ENCODE data around the gene IL3RA. TPM values are rescaled to one million over a fixed set of nuclear protein-coding genes. Genes with fewer than 3 reads are reported as not detected.
"Not testable (repeated sequence)": the region's sequence is repeated elsewhere in the genome, so short reads cannot be mapped to it uniquely, and the experiment has no call there.

Gene IL3RA
- total and polyA plus RNA-seq, 4 donors: 0.33 to 1.7 (median 1.0) TPM

GRCh38 chrX:1308476-1308875 lies 28.1 kb upstream of the IL3RA start:
- no peak overlapping the region for H3K27ac ChIP-seq (ENCODE audit: low read depth in 1 of 2, low read length in 2 of 2)
- no peaks in the 10 kb centered on the region for H3K27me3 ChIP-seq (ENCODE audit: control insufficient read depth in 4 of 4, insufficient read depth in 4 of 4, low read length in 3 of 4)
- H3K36me3 ChIP-seq (ENCODE audit: control insufficient read depth in 4 of 4, insufficient read depth in 3 of 4, low read depth in 1 of 4, low read length in 3 of 4): no peaks in the 10 kb centered on the region
- H3K4me3 ChIP-seq (ENCODE audit: low read depth in 1 of 3, low read length in 3 of 3): no peak overlapping the region
- H3K9me3 ChIP-seq (ENCODE audit: control insufficient read depth in 4 of 4, low read length in 3 of 4): no peaks in the 10 kb centered on the region
- TF ChIP-seq FOXA2 (IDR thresholded peaks at IDR 0.05) (no peak), EGR1 (IDR thresholded peaks at IDR 0.05; ENCODE audit: low read depth in 2 of 2) (no peak), HNF4G (IDR thresholded peaks at IDR 0.05) (no peak), HNF4A (conservative IDR thresholded peaks at IDR 0.05) (no peak), FOXA1 (IDR thresholded peaks at IDR 0.05) (no peak), ATF3 (IDR thresholded peaks at IDR 0.05) (no peak), RAD21 (IDR thresholded peaks at IDR 0.05) (no peak), TAF1 (conservative IDR thresholded peaks at IDR 0.05) (no peak), YY1 (IDR thresholded peaks at IDR 0.05) (no peak)
- TF ChIP-seq, protein P1, sequence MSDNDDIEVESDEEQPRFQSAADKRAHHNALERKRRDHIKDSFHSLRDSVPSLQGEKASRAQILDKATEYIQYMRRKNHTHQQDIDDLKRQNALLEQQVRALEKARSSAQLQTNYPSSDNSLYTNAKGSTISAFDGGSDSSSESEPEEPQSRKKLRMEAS (IDR thresholded peaks at IDR 0.05): no peak
- TF ChIP-seq, protein P2, sequence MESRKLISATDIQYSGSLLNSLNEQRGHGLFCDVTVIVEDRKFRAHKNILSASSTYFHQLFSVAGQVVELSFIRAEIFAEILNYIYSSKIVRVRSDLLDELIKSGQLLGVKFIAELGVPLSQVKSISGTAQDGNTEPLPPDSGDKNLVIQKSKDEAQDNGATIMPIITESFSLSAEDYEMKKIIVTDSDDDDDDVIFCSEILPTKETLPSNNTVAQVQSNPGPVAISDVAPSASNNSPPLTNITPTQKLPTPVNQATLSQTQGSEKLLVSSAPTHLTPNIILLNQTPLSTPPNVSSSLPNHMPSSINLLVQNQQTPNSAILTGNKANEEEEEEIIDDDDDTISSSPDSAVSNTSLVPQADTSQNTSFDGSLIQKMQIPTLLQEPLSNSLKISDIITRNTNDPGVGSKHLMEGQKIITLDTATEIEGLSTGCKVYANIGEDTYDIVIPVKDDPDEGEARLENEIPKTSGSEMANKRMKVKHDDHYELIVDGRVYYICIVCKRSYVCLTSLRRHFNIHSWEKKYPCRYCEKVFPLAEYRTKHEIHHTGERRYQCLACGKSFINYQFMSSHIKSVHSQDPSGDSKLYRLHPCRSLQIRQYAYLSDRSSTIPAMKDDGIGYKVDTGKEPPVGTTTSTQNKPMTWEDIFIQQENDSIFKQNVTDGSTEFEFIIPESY (IDR thresholded peaks at IDR 0.05): no peak
- no peak overlapping the region for H3K9ac ChIP-seq (ENCODE audit: low read depth in 1 of 2, low read length in 2 of 2)
- 93% methylated on average over 8 of the region's 8 CpGs for WGBS
- no peaks in the 10 kb centered on the region for H3K4me1 ChIP-seq (ENCODE audit: control insufficient read depth in 4 of 4, insufficient read depth in 4 of 4, low read length in 3 of 4)
- DNase-seq (ENCODE audit: low spot score): no peak

DNA sequence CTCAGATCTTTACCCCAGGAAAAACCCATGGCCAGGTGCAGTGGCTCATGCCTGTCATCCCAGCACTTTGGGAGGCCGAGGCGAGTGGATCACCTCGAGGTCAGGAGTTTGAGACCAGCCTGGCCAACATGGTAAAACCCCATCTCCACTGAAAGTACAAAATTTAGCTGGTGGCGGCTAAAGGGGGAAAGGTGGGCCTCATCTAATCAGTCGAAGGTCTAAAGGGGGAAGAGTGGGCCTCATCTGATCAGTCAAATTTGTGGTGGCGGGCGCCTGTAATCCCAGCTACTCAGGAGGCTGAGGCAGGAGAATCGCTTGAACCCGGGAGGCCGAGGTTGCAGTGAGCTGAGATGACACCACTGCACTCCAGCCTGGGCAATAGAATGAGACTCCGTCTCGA lies 27.7 kb upstream of the IL3RA start:
- not testable (repeated sequence) for H3K4me3 ChIP-seq (ENCODE audit: low read depth in 1 of 3, low read length in 3 of 3); DNase-seq (ENCODE audit: low spot score); H3K9me3 ChIP-seq (ENCODE audit: control insufficient read depth in 4 of 4, low read length in 3 of 4); H3K4me1 ChIP-seq (ENCODE audit: control insufficient read depth in 4 of 4, insufficient read depth in 4 of 4, low read length in 3 of 4); H3K27ac ChIP-seq (ENCODE audit: low read depth in 1 of 2, low read length in 2 of 2); H3K27me3 ChIP-seq (ENCODE audit: control insufficient read depth in 4 of 4, insufficient read depth in 4 of 4, low read length in 3 of 4); H3K36me3 ChIP-seq (ENCODE audit: control insufficient read depth in 4 of 4, insufficient read depth in 3 of 4, low read depth in 1 of 4, low read length in 3 of 4); H3K9ac ChIP-seq (ENCODE audit: low read depth in 1 of 2, low read length in 2 of 2)
- 82% methylated on average over 12 of the region's 12 CpGs for WGBS

DNA sequence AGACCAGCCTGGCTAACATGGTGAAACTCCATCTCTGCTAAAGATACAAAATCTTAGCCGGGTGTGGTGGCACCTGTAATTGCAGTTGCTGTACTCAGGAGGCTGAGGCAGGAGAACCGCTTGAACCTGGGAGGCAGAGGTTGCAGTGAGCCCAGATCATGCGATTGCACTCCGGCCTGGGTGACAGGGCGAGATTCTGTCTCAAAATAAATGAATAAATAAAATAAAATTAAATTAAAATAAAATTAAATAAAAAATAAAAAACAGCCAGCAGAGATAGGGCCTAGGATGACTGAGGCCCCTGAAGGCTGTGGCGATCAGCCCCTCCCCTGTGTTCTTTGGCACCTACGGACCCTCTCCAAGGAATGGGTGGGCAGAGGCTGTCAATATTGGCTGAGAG lies 22.8 kb upstream of the IL3RA start:
- H3K9me3 ChIP-seq (ENCODE audit: control insufficient read depth in 4 of 4, low read length in 3 of 4): no peaks in the 10 kb centered on the region
- DNase-seq (ENCODE audit: low spot score): no peak
- 83% methylated on average over 7 of the region's 7 CpGs for WGBS

More for the DNA sequence above, 22.8 kb upstream of the IL3RA start:
- Histone ChIP-seq H3K27me3 (ENCODE audit: control insufficient read depth in 4 of 4, insufficient read depth in 4 of 4, low read length in 3 of 4) (no peaks in the 10 kb centered on the region), H3K9ac (ENCODE audit: low read depth in 1 of 2, low read length in 2 of 2) (no peak overlapping the region), H3K4me1 (ENCODE audit: control insufficient read depth in 4 of 4, insufficient read depth in 4 of 4, low read length in 3 of 4) (no peaks in the 10 kb centered on the region), H3K36me3 (ENCODE audit: control insufficient read depth in 4 of 4, insufficient read depth in 3 of 4, low read depth in 1 of 4, low read length in 3 of 4) (no peaks in the 10 kb centered on the region), H3K27ac (ENCODE audit: low read depth in 1 of 2, low read length in 2 of 2) (no peak overlapping the region), H3K4me3 (ENCODE audit: low read depth in 1 of 3, low read length in 3 of 3) (no peak overlapping the region)
- no peak for TF ChIP-seq FOXA1 (IDR thresholded peaks at IDR 0.05)
- TF ChIP-seq EGR1 (IDR thresholded peaks at IDR 0.05; ENCODE audit: low read depth in 2 of 2): no peak
- TF ChIP-seq JUND (IDR thresholded peaks at IDR 0.05): no peak
- TF ChIP-seq, protein P3, sequence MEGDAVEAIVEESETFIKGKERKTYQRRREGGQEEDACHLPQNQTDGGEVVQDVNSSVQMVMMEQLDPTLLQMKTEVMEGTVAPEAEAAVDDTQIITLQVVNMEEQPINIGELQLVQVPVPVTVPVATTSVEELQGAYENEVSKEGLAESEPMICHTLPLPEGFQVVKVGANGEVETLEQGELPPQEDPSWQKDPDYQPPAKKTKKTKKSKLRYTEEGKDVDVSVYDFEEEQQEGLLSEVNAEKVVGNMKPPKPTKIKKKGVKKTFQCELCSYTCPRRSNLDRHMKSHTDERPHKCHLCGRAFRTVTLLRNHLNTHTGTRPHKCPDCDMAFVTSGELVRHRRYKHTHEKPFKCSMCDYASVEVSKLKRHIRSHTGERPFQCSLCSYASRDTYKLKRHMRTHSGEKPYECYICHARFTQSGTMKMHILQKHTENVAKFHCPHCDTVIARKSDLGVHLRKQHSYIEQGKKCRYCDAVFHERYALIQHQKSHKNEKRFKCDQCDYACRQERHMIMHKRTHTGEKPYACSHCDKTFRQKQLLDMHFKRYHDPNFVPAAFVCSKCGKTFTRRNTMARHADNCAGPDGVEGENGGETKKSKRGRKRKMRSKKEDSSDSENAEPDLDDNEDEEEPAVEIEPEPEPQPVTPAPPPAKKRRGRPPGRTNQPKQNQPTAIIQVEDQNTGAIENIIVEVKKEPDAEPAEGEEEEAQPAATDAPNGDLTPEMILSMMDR (IDR thresholded peaks at IDR 0.05; ENCODE audit: low read depth, low read length, missing input control): no peak
- TF ChIP-seq RAD21 (IDR thresholded peaks at IDR 0.05): no peak
- no peak for TF ChIP-seq HNF4G (IDR thresholded peaks at IDR 0.05)
